HG02973 (cell line): Measurements from ENCODE around the gene ELL2.

Experiments used
- ATAC-seq: cut with Tn5 transposase; IDR thresholded peaks from one replicate; pipeline ENCODE4 v1.9.1; 2021; ENCODE audit warnings: moderate library complexity; ENCODE audit not compliant: unreplicated experiment

The ELL2 gene

GRCh38 chr5:95956900-95957293 lies 4.8 kb downstream of the ELL2 start:
- ATAC-seq = no peak

- no peak for ATAC-seq
These were observed 5.4 kb downstream of the ELL2 start for GRCh38 chr5:95956021-95956899.

- no peak for ATAC-seq
These were observed 6.9 kb downstream of the ELL2 start for GRCh38 chr5:95954716-95955115.

GRCh38 chr5:95953021-95953702 lies 8.5 kb downstream of the ELL2 start:
- ATAC-seq = no peak

- no peak for ATAC-seq
These were observed 9.7 kb downstream of the ELL2 start for GRCh38 chr5:95951916-95952315.

GRCh38 chr5:95949810-95950209 lies 11.8 kb downstream of the ELL2 start:
- peak; percentile 87 for ATAC-seq

GRCh38 chr5:95948631-95949030 lies 13.0 kb downstream of the ELL2 start:
- no peak for ATAC-seq

- ATAC-seq = no peak
These were observed 15.2 kb downstream of the ELL2 start for GRCh38 chr5:95946451-95946850.

GRCh38 chr5:95942968-95943367 lies 18.7 kb downstream of the ELL2 start:
- no peak for ATAC-seq

GRCh38 chr5:95942414-95942813 lies 19.2 kb downstream of the ELL2 start:
- no peak for ATAC-seq

- no peak for ATAC-seq
These were observed 19.9 kb downstream of the ELL2 start for GRCh38 chr5:95941756-95942155.

GRCh38 chr5:95940758-95941682 lies 20.6 kb downstream of the ELL2 start:
- no peak for ATAC-seq

GRCh38 chr5:95939465-95939864 lies 22.2 kb downstream of the ELL2 start:
- peak; percentile 52 for ATAC-seq

- no peak for ATAC-seq
These were observed 22.9 kb downstream of the ELL2 start for GRCh38 chr5:95938766-95939165.

GRCh38 chr5:95938347-95938746 lies 23.3 kb downstream of the ELL2 start:
- ATAC-seq = no peak

GRCh38 chr5:95937607-95938152 lies 24.0 kb downstream of the ELL2 start:
- ATAC-seq = no peak

- ATAC-seq = no peak
These were observed 24.7 kb downstream of the ELL2 start for GRCh38 chr5:95936812-95937397.

GRCh38 chr5:95935553-95936100 lies 26.0 kb downstream of the ELL2 start:
- no peak for ATAC-seq

- ATAC-seq = no peak
These were observed 27.3 kb downstream of the ELL2 start for GRCh38 chr5:95934207-95934804.

GRCh38 chr5:95932941-95933340 lies 28.7 kb downstream of the ELL2 start:
- no peak for ATAC-seq
